Gastroesophageal sphincter (tissue), 3 donors: ENCODE measurements around the gene SMKR1.

Experiments
- EP300 ChIP-seq: sonication (generic); formaldehyde crosslinking; IDR thresholded peaks from one replicate; pipeline ENCODE4 v1.6.1; 2017; ENCODE audit warnings: antibody characterized with exemption, mild to moderate bottlenecking
- POLR2A ChIP-seq, 2 donors: fragments of 450-650 bp; IDR thresholded peaks; one replicate each; pipeline ENCODE4 v1.6.1; 2017; ENCODE audit warnings: antibody characterized with exemption in 2 of 2, mild to moderate bottlenecking in 2 of 2, moderate library complexity in 1 of 2
- TF ChIP-seq, protein P1 (sequence below), 4 experiments: fragments of 200-600 bp in 2 of 4; fragments of 450-650 bp in 2 of 4; sonication (generic) in 1 of 4; IDR thresholded peaks; one replicate each; pipeline ENCODE4 v1.5.1; 2017 to 2019; ENCODE audit warnings: antibody characterized with exemption in 4 of 4, mild to moderate bottlenecking in 2 of 4, moderate library complexity in 2 of 4

DNA sequence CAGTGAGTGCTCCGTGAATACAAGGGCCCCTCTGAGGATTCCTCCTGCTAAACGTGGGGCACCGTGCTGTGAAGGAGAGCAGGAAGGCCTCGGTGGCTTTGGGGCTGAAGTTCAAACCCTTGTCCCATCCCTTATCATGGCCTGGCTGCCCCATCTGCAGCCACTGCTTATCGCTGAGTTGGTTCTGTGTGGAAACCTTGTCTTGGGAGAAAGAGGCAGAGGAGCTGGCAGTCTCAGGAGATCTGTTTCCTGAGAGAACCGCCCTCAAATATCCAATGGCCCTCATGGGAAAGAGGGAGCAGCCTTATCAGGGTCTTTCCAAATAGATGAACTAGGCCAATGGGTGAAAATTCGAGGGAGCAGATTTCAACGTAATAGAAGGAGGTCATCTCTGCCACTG is 57.2 kb downstream of the SMKR1 start:
- TF ChIP-seq, protein P1, sequence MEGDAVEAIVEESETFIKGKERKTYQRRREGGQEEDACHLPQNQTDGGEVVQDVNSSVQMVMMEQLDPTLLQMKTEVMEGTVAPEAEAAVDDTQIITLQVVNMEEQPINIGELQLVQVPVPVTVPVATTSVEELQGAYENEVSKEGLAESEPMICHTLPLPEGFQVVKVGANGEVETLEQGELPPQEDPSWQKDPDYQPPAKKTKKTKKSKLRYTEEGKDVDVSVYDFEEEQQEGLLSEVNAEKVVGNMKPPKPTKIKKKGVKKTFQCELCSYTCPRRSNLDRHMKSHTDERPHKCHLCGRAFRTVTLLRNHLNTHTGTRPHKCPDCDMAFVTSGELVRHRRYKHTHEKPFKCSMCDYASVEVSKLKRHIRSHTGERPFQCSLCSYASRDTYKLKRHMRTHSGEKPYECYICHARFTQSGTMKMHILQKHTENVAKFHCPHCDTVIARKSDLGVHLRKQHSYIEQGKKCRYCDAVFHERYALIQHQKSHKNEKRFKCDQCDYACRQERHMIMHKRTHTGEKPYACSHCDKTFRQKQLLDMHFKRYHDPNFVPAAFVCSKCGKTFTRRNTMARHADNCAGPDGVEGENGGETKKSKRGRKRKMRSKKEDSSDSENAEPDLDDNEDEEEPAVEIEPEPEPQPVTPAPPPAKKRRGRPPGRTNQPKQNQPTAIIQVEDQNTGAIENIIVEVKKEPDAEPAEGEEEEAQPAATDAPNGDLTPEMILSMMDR (IDR thresholded peaks at IDR 0.05): no peak
- TF ChIP-seq EP300: no peak
- no peak for TF ChIP-seq POLR2A (IDR thresholded peaks at IDR 0.05)
